HG03064 (cell line): Measurements from ENCODE around the gene CCDC117.
"Not testable (repeated sequence)": the region's sequence is repeated elsewhere in the genome, so short reads cannot be mapped to it uniquely, and the experiment has no call there.

ENCODE experiments used
- ATAC-seq: cut with Tn5 transposase; IDR thresholded peaks from one replicate; pipeline ENCODE4 v1.9.1; 2021; ENCODE audit warnings: low read depth; ENCODE audit not compliant: unreplicated experiment

Gene CCDC117, protein sequence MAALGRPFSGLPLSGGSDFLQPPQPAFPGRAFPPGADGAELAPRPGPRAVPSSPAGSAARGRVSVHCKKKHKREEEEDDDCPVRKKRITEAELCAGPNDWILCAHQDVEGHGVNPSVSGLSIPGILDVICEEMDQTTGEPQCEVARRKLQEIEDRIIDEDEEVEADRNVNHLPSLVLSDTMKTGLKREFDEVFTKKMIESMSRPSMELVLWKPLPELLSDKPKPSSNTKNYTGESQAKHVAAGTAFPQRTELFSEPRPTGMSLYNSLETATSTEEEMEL

DNA sequence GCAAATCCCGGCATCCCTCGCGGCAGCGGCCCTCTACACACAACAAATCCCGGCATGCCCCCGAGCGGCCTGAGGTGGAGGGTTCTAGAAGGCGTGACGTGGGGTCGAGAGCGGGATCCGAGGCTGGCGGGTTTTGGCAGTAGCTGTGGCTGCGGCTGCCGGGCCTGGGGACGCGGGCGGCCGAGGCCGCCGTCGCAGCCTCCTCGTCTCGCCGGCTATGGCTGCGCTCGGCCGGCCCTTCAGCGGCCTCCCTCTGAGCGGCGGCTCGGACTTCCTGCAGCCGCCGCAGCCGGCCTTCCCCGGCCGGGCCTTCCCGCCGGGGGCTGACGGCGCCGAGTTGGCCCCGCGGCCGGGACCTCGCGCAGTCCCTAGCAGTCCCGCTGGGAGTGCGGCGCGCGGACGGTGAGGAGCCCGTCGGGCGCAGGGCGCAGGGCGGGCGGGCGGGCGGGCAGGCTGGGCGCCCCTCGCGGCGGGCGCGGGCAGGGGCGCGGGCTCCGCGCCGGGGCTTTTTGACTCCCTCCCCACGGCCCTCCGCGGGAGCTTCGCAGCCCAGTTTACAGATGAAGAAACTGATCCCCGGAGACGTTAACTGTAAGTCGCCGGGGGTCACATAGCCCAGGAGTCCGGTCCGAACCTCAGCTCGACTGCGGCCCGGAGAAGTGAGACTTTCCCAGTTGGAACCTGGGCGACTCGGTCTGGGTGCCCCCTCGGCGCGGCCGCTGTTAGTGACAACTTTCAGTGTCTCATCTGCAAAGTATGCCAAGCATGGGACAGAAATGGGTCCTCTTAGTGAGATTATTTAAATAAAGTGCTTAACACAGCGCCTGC lies at the start of gene CCDC117:
TSS of gene CCDC117 (plus strand) at position 63 of the 828 bp plus-strand sequence. CDS start at position 218, 155 bp downstream.
- peak; percentile 85 for ATAC-seq

DNA sequence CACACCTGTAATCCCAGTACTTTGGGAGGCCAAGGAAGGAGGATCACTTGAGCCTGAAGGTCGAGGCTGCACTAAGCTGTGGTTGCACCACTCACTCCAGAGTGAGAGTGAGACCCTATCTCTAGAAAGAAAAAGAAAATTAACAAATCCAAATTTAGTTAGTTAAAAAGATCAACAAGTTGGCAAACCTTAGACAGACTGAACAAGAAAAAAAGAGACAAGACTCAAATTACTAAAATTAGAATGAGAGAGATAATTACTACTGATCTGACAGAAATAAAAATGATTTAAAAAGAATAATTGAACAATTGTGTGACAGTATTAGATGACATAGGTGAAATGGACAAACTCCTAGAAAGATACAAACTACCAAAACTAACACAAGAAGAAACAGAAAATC lies 44.5 kb upstream of the CCDC117 start:
- ATAC-seq = no peak

DNA sequence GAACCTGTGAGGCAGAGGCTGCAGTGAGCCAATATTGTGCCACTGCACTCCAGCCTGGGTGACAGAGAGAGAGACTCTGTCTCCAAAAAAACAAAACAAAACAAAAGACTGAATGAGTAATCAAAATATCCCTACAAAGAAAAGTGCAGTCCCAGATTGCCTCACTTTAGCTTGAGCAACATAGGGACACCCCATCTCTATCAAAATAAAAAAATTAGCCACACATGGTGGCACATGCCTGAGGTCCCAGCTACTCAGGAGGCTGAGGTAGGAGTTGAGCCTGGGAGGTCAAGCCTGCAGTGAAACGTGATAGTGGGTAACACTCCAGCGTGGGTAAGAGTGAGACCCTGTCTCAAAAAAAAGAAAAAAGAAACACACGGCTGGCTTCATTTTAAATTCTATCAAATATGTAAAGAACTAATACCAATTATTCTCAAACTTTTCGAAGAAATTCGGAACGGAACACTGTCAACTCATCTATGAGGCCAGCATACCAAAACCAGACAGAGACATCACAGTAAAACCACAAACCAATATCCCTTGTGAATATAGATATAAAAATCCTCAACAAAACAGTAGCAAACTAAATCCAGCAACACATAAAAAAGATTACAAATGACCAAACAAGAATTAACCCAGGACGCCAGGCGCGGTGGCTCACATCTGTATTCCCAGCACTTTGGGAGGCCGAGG lies 43.7 kb upstream of the CCDC117 start:
- ATAC-seq = no peak

DNA sequence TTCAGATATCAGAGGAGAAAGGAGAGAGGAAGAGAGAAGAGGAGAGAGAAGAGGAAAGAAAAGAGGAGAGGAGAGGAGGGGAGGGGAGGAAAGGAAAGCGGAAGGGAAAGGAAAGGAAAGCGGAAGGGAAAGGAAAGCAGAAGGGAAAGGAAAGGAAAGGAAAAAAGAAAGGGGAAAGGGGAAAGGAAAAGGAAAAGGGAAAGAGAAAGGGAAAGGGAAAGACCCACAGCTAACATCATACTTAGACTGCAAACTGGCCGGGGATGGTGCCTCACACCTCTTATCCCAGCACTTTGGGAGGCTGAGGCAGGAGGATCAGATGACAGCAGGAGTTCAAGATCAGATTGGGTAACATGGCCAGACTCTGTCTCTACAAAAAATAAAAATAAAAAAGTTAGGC lies 42.3 kb upstream of the CCDC117 start:
- ATAC-seq = no peak

DNA sequence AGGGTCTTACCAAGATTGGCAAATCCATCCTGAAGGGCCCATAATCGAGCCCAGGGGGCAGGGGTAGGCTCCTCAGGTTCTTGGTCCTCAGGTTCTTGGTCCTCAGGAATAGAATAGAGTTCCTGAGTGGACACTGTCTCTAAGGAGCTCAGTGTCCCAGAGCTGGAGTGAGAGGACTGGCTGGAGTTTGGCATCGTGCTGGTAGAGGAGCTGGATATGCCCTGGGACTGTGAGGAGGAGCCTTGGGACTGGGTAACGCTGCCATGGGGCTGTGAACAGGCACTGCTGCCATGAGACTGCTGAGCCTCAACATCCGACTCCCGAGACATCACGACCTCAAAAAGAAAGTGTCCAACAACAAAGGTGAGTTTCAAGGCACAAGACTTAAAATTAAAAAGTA lies 38.1 kb upstream of the CCDC117 start:
- no peak for ATAC-seq

DNA sequence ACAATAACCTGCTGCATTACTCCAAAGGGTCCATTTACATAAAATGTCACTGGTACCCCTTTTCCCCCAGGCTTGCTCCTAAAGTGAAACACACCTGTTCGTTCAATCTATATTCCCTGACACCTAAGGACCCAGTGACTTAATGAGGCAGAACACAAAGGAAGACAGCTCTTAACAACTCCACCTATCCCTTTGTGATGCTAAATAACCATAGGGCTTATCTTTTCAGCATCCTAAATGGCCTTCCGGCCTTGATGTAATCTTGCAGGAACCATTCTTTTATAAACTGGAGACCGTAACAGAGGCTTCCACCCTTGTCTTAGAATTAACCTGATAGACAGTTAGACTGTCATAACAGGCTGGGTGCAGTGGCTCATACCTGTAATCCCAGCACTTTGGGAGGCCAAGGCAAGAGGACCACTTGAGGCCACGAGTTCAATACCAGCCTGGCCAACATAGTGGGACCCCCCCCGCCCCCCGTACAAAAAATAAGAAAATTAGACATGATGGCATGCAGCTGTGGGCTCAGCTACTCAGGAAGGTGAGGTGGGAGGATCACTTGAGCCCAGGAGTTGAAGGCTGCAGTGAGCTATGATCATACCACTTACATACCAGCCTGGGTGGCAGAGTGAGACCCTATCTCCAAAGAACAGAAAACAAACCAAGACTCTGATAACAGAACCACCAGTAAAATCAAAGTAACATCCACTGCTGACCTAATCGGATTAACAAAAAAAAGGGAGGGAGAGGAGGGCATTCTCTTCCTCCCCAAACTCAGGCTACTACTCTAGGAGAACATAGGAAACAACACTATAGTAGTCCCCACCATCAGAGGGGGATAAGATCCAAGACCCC lies 36.0 kb upstream of the CCDC117 start:
- ATAC-seq = no peak

DNA sequence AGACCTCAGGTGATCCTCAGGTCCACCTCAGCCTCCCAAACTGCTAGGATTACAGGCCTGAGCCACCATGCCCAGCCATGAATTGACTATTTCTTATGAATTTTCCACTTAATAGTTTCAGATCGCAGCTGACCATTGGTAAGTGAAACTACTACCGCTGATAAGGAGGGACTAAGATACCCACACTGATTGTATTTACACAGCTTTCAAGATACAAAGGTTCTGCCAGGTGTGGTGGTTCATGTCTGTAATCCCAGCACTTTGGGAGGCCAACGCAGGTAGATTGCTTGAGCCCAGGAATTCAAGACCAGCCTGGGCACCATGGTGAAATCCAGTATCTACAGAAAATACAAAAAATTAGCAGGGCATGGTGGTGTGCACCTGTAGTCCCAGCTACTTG lies 34.8 kb upstream of the CCDC117 start:
- no peak for ATAC-seq

DNA sequence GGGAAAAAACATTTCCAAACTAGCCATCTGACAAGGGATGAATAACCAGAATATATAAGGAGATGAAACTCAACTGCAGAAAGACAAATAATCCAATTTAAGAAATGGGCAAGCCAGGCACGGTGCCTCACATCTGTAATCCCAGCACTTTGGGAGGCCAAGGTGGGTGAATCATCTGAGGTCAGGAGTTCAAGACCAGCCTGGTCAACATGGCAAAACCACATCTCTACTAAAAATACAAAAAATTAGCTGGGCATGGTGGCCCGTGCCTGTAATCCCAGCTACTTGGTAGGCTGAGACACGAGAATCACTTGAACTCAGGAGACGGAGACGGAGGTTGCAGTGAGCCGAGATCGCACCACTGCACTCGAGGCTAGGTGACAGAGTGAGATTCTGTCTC lies 33.6 kb upstream of the CCDC117 start:
- not testable (repeated sequence) for ATAC-seq

DNA sequence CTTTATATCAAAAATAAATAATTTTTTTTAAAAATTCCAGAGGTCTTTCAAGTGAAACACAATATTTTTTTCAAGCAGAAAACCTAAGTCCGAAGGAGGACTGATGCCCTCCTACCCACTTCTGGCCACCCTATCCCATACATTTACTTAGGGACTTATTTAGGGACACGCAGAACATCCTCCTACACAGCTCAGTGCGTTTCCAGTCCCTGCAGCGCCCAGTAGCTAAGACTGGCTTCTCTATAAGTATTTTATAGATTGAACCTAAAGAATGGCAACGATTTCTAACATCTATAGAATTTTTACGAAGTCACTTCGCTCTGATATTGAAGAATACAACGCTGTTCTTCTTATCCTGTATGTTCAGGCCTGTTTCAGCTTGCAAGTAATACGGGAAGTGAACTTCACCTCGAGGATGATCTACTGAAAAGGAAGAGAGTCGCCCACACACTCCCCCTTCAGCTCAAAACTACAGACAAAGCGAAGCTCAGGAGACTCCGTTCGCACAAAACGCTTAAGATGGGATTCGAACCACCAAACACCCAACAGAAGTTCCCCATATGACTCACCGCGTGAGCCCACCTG lies 31.2 kb upstream of the CCDC117 start:
- ATAC-seq = no peak

DNA sequence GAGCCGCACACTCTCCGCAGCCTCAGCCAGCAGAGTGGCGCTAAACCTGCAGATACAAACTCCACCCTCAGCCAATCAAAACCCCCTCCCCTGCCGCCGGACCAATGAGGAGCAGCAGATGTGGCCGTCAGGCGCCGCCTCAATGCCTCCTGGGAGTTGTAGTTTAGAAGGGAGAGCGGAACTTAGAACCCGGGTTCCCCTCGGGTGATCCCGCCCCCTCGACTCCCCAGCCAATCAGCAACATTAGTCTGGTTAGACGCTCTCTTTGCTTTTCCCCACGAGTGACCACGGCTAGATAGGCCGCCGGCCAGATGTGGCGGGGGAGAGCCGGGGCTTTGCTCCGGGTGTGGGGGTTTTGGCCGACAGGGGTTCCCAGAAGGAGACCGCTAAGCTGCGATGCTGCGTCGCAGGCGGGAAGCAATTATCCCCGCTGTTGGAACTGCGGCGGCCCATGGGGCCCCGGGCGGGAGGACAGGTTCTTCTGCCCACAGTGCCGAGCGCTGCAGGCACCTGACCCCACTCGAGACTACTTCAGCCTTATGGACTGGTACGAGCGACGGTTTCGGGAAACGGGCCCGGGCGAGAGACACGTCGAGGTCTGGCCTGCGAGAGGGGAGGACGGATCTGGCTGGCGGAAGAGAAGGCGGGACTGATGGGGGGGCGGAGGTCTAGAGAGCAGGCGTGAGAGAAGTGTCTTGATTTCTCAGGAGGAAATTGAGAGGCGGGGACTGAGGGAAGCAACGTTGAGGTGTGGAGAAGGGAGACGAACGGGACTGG lies 30.5 kb upstream of the CCDC117 start, which contains the start of the genes CHEK2 and HSCB:
TSS of gene CHEK2 (minus strand) at position 36 of the 777 bp plus-strand sequence. CDS start 7,099 bp downstream, outside the sequence.
TSS of gene HSCB (plus strand) at position 255 of the 777 bp plus-strand sequence. CDS start at position 312, 57 bp downstream.
- ATAC-seq = peak; percentile 83

DNA sequence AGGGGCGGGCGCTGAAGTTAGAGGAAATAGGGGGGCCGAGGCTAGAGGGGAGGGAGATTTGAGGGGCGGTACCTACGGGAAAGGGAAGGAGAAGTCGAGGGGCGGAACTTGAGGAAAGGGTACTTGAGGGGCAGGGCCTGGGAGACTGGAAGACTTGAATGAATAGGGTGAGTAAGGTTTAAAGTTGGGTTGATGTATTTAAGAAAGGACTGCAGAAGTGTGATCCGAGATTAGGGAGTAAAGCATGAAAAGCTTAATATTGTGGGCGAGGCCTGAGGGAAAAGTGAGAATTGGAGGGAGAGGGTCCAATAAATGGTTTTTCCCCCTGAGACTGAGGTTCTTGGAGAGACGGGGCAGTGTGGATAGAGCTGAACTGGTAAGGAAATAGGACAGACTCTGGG lies 29.9 kb upstream of the CCDC117 start:
- no peak for ATAC-seq

DNA sequence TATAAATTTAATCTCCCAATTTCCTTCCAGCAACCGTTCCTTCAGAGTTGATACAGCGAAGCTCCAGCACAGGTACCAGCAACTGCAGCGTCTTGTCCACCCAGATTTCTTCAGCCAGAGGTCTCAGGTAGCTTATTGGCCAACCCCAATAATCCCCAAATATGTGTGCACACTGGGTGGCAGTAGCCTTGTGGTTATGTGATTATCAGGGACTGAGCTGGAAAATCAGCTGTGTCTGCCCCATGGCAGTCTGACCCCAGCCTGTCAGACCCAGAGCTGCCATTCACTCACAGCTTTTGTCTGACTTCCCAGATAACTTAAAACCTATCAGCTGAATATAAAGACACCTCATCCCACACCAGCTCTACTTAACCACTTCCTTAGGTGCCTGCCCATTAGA lies 28.6 kb upstream of the CCDC117 start:
- no peak for ATAC-seq

DNA sequence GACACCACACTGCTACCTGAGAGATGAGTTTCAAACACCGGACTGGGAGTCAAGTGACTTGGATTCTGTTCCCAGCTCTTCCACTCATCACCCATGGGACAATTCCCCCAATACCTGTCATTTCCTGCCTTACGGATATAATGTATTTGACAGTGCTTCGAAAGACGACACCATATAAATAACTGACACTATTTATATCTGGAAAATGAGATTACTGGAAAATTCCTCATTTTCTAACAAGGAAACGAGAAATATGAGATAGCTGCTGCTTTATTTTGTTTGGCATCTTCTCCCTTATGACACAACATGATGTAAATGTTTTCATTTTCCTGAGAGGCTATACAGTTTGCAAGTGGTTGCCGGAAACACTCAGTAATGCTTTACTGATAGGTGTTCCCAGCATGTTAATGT lies 22.0 kb upstream of the CCDC117 start:
- ATAC-seq = no peak

DNA sequence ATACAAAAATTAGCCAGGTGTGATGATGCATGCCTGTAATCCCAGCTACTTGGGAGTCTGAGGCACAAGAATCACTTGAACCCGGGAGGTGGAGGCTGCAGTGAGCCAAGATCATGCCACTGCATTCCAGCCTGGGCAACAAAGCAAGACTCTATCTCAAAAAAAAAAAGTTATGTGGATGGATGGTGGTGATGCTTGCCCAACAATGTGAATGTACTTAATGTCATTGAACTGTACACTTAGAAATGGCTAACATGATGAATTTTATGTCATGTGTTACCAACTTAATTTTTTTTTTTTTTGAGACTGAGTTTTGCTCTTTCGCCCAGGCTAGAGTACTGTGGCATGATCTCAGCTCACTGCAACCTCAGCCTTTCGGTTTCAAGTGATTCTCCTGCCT lies 18.0 kb upstream of the CCDC117 start:
- not testable (repeated sequence) for ATAC-seq

DNA sequence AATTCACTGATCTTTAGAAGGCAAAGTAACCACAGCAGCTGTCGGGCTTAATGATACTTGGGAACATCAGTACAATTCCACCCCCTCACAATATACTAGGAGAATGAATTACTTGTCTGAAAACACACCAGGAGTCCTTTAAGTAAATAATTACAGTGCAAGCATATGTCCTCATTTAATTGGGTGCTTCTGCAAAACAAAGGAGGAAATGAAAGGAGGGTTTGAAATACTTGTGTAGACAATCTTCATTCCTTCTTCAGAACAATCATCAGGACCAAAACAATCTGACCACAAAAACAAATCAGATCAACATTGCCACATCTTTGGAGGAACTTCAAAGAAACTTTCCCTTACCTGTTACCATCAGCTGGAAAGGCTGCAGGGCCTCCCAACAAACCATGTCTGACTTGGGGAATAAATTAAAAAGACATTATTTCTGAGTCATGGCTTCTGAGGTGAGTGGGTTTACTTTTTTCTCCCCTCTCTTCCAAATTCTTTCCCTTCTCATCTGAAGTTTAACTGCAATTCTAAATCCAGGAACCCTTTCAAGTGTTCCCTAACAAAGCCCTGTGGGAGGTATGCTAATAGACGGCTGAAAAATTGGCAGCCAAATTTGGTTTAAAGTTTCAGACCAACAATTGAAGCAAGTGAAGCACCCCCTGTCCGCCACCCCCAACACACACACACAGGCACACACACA lies 12.5 kb upstream of the CCDC117 start:
- no peak for ATAC-seq

DNA sequence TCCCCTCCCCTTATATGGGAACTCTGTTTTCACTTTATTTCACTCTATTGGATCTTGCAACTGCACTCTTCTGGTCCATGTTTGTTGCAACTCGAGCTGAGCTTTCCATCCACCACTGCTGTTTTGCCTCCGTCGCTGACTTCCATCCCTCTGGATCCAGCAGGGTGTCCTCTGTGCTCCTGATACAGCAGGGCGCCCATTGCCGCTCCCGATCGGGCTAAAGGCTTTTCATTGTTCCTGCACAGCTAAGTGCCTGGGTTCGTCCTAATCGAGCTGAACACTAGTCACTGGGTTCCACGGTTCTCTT lies 11.1 kb upstream of the CCDC117 start:
- no peak for ATAC-seq

DNA sequence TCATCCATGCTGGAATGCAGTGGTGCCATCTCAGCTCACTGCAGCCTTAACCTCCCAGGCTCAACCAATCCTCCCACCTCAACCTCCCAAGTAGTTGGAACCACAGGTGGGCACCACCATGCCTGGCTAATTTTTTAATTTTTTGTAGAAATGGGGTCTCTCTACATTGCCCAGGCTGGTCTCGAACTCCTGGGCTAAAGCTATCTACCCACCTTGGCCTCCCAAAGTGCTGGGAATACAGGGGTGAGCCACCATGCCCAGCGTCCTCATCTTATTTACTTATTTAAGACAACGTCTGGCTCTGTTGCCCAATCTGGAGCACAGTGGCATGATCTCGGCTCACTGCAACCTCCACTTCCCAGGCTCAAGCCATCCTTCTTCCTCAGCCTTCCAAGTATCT lies 10.5 kb upstream of the CCDC117 start:
- ATAC-seq = not testable (repeated sequence)

DNA sequence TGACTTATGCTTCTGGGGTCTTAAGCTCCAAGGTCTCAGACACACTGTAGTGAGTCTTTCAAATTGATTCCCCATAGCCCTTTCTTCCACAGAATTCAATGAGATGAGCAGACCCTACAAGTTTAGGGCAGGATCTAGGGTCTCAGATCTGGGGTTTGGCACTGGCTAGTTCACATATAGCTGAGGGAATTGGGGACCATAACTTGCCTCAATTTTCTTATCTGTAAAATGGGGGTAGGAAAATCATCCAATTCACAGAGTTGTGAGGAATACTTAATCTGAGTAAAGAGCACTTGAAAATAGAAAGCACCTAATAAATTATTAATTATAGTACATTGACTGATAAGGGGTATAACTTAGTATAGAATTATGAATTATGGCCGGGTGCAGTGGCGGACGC lies 5.9 kb upstream of the CCDC117 start:
- ATAC-seq = no peak
